Hepatocyte (in vitro differentiated cells): ENCODE data around the gene ULK1.

Experiments used
- EZH2phosphoT487 ChIP-seq: fragments of 200-600 bp; sonication (generic); IDR thresholded peaks from one replicate; pipeline ENCODE4 v1.6.1; 2018; ENCODE audit warnings: antibody characterized with exemption, mild to moderate bottlenecking, low read depth, moderate library complexity; ENCODE audit not compliant: unreplicated experiment, severe bottlenecking
- TF ChIP-seq, protein P1 (sequence below): fragments of 200-600 bp; sonication (generic); IDR thresholded peaks from 2 replicates; pipeline ENCODE4 v1.5.1; 2016; ENCODE audit warnings: antibody characterized with exemption, mild to moderate bottlenecking; ENCODE audit not compliant: poor library complexity

DNA sequence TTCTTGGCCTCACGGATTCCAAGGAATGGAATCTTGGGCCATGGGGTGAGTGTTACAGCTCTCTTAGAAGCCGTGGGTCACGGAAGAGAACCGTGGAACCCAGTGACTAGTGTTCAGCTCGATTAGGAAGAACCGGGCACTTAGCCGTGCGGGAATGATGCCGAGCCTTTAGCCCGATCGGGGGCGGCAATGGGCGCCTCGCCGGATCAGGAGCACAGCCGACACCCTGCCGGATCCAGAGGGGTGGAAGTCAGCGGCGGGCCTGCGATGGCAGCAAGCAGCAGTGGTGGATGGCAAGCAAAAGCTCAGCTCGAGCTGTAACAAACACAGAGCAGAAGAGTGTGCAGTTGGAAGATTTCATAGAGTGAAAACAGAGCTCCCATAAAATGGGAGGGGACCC, 21.1 kb upstream of the ULK1 start:
- TF ChIP-seq, protein P1, sequence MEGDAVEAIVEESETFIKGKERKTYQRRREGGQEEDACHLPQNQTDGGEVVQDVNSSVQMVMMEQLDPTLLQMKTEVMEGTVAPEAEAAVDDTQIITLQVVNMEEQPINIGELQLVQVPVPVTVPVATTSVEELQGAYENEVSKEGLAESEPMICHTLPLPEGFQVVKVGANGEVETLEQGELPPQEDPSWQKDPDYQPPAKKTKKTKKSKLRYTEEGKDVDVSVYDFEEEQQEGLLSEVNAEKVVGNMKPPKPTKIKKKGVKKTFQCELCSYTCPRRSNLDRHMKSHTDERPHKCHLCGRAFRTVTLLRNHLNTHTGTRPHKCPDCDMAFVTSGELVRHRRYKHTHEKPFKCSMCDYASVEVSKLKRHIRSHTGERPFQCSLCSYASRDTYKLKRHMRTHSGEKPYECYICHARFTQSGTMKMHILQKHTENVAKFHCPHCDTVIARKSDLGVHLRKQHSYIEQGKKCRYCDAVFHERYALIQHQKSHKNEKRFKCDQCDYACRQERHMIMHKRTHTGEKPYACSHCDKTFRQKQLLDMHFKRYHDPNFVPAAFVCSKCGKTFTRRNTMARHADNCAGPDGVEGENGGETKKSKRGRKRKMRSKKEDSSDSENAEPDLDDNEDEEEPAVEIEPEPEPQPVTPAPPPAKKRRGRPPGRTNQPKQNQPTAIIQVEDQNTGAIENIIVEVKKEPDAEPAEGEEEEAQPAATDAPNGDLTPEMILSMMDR, result no peak
- no peak for TF ChIP-seq EZH2phosphoT487
